Stimulated activated CD4-positive, alpha-beta T cell treated with anti-CD3 and anti-CD28 coated beads, Interleukin-12 subunit alpha, Interleukin-12 subunit beta, amount 100 ng/mL, for 48 hours (primary cell): ENCODE data around the gene MYO3A.

Experiments used
- DNase-seq, 3 donors: peaks; one replicate each; pipeline ENCODE4 v3.0.0-alpha.2; 2020; ENCODE audit warnings: low read depth in 2 of 3, low spot score in 1 of 3

Gene MYO3A, protein sequence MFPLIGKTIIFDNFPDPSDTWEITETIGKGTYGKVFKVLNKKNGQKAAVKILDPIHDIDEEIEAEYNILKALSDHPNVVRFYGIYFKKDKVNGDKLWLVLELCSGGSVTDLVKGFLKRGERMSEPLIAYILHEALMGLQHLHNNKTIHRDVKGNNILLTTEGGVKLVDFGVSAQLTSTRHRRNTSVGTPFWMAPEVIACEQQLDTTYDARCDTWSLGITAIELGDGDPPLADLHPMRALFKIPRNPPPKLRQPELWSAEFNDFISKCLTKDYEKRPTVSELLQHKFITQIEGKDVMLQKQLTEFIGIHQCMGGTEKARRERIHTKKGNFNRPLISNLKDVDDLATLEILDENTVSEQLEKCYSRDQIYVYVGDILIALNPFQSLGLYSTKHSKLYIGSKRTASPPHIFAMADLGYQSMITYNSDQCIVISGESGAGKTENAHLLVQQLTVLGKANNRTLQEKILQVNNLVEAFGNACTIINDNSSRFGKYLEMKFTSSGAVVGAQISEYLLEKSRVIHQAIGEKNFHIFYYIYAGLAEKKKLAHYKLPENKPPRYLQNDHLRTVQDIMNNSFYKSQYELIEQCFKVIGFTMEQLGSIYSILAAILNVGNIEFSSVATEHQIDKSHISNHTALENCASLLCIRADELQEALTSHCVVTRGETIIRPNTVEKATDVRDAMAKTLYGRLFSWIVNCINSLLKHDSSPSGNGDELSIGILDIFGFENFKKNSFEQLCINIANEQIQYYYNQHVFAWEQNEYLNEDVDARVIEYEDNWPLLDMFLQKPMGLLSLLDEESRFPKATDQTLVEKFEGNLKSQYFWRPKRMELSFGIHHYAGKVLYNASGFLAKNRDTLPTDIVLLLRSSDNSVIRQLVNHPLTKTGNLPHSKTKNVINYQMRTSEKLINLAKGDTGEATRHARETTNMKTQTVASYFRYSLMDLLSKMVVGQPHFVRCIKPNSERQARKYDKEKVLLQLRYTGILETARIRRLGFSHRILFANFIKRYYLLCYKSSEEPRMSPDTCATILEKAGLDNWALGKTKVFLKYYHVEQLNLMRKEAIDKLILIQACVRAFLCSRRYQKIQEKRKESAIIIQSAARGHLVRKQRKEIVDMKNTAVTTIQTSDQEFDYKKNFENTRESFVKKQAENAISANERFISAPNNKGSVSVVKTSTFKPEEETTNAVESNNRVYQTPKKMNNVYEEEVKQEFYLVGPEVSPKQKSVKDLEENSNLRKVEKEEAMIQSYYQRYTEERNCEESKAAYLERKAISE (N-terminal part only)

DNA sequence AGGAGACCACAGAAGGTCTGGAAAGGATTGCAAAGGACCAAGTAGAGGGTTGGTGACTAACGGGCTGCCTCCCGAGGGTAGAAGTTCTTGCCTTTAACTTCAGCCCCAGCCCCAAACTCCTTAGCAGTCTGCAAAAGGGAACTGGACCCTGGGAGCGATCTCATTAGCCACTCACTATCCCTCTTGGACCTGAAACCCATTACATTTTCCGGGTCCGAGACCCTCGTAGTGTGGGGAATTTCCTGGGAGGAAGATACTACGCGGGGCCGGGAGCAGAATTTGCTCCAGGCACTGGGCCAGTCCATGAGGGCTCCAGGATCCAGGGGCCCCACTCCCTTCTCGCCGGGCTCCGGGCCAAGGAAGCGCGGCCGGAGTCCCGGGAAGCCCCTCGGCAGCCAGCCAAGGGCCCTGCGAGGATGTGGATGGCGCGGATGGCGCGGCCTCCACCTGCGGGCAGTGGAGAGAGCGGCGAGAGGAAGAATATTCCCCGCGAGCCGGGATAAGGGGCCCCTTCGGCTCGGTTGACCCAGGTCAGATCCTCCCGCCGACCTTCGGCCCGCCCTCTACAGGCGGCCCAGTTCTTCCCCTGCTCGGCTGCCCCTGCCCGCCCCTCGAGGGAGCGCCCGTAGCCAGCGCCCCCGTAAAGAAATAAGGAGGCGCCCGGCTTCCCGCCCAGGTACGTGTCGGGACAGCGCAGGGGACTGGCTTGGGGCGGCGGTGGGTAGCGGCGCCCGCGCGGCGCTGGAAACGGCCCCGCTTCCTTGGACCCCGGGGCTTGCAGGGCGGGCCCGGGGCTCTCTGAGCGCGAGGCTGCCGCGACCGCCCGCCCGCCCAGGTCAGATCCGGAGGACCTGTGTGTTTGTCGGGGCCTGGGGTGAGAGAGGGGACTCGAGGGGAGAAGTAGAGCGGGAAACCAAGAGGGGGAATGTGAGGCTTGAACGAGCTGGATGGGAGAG, at the start of gene MYO3A:
Gene MYO3A (plus strand): TSS at position 577 of the 956 bp plus-strand sequence. CDS start 17,882 bp downstream, outside the sequence.
- DNase-seq = no peak

DNA sequence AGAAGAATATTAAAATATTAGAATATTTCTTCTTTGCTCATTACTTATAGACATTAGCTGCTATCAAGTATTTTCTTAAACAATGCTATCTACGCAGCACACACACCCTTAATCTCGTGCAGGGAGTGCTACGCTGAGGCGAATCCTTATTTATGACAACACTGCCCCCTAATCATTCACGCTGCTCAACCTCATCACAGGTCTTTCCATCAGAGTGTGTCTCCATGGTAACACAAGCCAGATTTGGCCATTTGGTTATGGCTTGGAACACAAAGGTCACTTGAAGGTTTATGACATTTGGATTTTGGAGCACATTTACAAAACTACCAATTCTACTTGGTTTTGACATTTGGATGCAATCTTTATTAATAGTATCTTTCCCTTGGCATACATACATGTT, 45.4 kb upstream of the MYO3A start:
- no peak for DNase-seq

- DNase-seq = no peak
These were observed 43.0 kb upstream of the MYO3A start for GRCh38 chr10:25890995-25891394.

GRCh38 chr10:25895856-25896255, 38.2 kb upstream of the MYO3A start:
- DNase-seq = no peak

- DNase-seq = no peak
These were observed 37.6 kb upstream of the MYO3A start for GRCh38 chr10:25896421-25896820.

DNA sequence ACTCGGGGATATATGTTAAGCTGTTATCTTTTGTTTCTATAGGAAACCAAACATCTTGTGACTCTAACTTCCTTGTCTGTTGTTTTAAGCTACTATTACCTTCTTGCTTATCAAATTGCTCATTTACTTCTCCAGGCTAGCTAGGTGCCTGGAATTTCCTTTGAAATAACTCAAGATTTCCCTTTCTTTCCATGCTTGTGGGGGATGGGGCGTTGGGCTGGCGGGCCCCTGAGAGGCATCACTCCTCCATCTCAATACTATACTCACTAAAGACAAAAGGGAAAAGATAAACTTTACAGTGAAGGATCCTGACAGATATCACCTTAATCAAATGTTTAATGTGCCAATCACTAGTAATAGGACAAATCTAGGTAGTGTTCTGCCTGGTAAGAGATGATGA, 34.7 kb upstream of the MYO3A start:
- no peak for DNase-seq

DNA sequence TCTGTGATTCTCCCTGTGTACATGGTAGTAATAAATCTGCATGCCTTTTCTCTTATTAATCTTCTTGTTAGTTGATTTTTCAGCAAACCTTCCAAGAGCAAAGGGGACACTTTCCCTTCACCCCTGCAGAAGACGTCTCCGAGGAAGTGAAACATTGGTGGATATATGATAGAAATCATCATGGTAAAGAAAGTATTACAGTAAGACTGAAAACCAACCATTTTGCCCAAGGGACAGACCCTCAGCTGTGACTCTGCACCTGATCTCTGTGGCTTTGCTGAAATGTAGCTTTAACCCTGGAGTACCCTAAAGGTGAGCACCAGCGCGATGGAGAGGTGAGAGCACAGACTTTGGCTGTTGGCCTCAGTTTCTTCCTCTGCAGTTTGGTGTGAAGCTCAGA, 32.8 kb upstream of the MYO3A start:
- no peak for DNase-seq

DNA sequence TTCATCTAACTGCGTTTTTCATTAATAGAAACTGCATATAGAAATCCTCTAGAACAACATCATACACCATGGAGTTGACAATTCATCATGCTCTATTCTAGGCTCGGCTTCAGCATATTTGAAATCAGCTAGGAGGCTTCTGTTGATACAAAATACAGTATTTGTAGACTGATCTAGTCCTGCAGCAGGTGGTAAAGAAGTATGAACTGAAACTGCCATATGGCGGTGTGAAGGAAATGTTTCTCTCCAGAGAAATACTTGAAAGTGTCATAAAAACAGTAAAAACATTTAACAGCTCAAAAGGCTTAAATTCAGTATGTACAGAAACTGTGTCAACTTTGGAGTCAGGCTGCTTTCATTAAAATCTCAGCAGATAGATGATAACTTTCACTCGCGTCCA, 32.0 kb upstream of the MYO3A start:
- DNase-seq = no peak

DNA sequence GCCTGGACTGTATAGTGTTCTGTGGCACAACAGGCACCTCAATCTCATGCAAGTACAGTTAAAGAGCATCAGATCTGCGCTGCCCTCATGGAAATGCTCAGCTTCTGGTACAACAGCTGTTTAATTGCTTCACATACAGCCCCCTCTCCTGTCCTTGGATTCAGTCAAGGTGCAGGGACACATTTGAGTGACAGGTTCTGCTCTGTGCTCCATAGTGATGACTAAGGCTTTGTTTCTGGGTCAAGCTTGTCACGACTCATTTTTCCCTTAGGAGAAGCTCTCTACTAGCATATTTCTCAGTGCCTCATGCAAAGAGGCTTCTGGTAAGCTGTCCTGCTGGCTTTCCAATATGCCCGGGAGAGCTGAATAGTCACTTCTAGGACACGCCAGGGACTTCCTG, 26.8 kb upstream of the MYO3A start:
- no peak for DNase-seq

GRCh38 chr10:25912866-25913265, 21.2 kb upstream of the MYO3A start:
- DNase-seq = no peak

DNA sequence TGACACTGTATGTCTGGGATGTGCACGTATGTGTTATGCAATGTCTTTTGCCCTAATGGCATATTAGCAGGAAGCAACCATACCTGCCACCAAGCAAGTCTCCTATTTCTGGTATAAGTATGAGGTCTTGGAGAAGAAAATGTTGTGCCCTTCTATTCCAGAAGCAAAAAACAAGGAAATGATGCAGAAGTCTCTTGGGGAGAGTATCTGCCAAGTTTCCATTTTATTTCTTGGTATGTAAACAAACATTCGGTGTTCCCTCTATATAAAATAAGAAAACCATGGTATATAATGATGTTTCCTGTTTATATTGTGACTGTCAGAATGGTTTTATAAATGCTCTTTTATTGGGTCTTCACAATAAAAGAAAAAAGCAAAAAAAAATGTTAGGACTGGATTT, 19.3 kb upstream of the MYO3A start:
- DNase-seq = no peak

DNA sequence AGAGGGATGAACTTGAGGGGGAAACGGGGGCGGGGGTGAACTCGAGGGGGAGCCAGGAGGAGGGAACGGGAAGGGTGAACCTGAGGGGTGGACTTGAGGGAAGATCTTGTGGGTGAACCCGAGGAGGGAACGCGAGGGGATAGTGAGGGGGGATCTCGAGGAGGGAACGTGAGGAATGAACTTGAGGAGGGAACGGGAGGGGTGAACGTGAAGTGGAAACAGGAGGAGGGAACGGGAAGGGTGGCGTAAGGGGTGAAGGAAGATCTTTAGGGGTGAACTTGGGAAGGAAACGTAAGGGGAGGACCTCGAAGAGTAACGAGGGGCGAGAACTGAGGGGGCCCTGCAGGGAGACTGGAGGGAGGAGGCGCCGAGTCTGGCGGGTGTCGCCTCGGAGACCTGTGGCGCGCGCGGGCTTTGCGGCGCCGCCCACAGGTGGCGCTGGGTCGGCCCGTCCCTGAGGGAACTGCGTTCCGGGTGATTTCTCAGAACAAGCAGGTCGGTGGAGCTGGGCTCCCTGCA, 651 bp downstream of the MYO3A start:
- peak in 1 of 3 donors; percentile 2 for DNase-seq

GRCh38 chr10:25938405-25938804, 4.4 kb downstream of the MYO3A start:
- no peak for DNase-seq

GRCh38 chr10:25944771-25945170, 10.7 kb downstream of the MYO3A start:
- DNase-seq = no peak

DNA sequence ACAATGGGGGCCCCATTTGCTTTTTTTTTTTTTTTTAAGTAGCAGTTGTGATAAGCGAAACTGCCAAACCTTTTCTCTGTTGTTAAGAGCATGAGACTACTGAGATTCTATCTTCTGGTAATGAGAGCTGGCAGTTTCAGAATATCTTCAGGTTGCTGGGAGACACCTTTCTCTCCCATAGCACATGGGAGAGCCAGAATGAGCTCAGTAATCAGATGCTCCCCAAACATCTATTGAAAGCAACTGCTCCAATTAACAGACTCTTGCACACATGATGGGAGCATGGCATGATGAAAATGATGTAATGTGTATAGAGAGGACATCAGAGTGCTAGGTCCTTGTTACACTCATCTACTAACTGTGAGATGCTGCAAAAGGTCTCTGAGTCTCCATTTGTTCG, 18.8 kb downstream of the MYO3A start:
- DNase-seq = no peak

GRCh38 chr10:25954851-25955250, 20.8 kb downstream of the MYO3A start:
- no peak for DNase-seq

GRCh38 chr10:25959540-25960232, 25.7 kb downstream of the MYO3A start:
- DNase-seq = no peak

DNA sequence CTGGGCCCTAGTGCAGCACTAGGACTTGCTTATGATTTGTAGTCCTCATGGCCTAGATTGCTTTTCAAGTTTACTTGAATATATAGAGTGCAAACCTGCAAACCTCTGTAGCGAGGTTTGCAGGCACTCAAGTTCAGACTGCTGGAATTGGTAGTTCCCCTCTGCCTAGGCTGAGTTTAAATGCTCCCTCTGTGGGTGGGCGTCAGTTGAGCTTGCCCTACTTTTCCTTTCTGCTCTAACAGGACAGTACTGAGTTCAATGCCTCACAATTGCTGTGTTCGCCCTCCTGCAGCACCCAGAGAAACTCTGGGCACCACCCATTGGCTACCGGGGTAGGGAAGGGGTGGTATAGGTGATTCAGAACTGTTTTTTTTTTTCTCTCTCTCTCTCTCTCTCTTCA, 31.6 kb downstream of the MYO3A start:
- DNase-seq = no peak

DNA sequence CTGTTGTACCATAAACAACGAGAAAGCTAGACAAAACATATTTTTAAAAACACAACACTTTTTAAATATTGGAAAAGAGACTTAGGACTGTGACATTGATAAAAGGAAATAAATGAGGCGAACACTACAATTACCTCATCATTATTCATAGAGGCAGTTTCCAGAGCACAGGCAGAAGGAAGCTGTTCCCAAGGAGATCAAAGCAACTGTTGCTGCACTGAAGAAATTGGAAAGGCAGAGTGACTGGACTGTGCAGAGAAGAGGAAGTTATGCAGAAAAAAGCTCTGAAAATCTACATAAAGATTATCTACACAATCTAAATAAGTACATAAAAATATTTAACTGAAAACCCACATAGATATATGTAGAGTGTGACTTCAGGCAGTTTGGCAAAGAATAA, 32.8 kb downstream of the MYO3A start:
- no peak for DNase-seq
